ENCODE data around the gene C9orf50.

The C9orf50 gene

GRCh38 chr9:129569502-129570449 is 51.1 kb downstream of the C9orf50 start:
- DNase-seq, result no peak

GRCh38 chr9:129568560-129569501 is 52.1 kb downstream of the C9orf50 start:
- no peak for DNase-seq

DNA sequence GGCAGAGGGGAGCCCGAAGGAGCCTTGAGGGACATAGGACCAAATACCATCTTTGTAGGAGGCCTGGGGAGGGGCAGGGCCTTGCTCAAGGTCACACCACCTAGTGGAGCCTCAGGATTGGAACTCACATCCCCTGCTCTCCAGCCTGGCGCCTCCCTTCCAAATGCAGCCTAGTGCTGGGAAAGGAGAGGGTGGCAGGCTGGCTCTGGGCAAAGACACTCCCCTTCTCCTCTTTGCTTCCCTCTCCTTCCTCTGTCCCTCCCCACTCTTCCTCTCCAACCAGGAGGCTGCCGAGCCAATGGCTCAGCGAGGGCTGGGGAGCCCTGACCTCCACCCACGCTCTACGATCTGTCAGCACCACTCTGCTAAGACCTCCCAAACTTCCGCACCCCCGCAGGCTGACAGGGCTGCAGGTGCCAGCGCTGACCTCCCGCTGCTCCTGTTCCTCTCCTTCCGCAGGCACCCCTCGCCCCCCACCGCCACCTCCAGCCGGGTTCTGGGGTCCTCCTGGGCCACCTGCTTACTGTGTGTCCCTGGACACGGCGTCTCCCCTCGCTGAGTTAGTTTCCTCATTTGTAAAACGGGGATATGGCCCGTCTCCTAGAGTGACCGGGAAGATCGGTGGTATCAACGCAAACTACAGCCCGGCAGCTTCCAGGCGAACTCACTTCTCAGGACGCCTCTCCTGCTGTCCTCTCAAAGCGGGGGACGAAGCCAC is 52.9 kb downstream of the C9orf50 start:
- no peak for DNase-seq

DNA sequence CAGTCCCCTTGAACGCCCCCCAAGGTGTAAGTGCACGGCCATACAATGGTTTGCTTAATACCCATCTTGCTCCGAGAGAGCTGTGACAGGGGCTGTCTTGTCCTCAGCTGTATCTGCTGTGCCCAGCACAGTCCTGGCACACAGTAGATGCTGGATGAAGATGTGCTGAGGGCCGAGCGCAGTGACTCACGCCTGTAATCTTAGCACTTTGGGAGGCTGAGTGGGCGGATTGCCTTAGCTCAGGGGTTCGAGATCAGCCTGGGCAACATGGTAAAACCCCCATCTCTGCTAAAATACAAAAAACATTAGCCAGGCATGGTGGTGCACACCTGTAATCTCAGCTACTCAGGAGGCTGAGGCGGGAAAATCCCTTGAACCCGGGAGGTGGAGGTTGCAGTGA is 53.6 kb downstream of the C9orf50 start:
- no peak for DNase-seq

DNA sequence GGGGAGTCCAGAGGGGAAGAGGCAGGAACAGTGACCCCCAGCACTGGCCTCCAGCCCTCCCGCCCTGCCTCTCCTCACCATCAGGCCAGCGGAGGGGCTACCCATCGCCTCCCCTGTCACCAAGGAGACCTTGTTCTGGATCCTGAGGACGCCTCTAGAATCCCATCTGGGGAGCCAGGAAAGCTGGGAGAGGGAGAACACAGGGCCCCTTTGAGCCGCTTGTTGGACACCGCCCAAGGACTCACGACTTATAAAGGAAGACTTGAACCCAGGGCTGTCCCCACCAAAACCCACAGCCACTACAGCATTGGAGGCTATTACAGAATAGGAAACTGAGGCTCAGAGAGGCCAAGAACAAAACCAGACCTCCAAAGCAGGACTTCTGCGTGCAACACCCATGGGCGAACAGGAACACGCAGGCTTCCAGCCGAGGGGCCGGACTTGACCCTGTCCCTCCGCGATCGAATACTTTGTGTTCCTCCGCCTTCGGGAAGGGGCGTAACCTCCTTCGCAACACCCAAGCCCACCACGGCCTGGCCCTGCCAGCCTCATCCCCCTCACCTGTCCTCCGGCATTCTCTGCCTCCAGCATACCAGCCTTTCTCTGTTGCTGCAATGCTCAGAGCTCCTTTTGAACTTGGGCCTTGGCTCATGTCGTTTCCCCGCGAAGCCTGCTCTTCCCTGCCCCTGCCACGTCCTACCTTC is 54.2 kb downstream of the C9orf50 start:
- DNase-seq, result no peak

- no peak for DNase-seq
These were observed 58.0 kb downstream of the C9orf50 start for GRCh38 chr9:129562917-129563316.

DNA sequence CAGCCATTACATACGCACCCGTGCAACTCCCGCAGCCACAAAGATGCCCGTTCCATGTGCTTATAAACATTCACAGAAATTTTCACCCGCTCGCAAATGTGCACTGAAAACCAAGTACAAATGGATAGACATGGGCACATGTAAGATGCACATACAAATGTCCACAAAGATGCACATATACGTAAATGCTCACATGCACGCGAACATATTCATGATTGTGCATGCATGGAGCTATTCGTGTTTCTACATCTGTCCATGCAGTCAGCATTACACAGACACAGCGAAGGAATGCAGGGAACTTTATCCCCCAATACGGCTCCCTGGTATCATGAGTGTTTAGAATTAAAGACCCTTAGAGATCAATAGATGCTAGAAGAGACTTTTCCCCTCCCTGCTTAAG is 58.4 kb downstream of the C9orf50 start:
- DNase-seq, result no peak
